ENCODE results near the gene CHKB. TPM values are rescaled to one million over a fixed set of nuclear protein-coding genes. Genes with fewer than 3 reads are reported as not detected.
"Not testable (repeated sequence)": the region's sequence is repeated elsewhere in the genome, so short reads cannot be mapped to it uniquely, and the experiment has no call there.

Gene CHKB
- total RNA-seq, 1 donor from 2014 or later = 116 TPM

- Mint-ChIP-seq H3K27ac (no peak overlapping the region), H3K4me1 (peaks cover 26% of the 10 kb centered on the region), H3K36me3 (no peaks in the 10 kb centered on the region), H3K27me3 (ENCODE audit: low read depth) (peaks cover 4% of the 10 kb centered on the region), H3K9me3 (no peaks in the 10 kb centered on the region), H3K4me3 (no peak overlapping the region)
- no peak for DNase-seq (ENCODE audit: low spot score in 2 of 2, unreplicated experiment in 2 of 2)
- TF ChIP-seq, protein P1, sequence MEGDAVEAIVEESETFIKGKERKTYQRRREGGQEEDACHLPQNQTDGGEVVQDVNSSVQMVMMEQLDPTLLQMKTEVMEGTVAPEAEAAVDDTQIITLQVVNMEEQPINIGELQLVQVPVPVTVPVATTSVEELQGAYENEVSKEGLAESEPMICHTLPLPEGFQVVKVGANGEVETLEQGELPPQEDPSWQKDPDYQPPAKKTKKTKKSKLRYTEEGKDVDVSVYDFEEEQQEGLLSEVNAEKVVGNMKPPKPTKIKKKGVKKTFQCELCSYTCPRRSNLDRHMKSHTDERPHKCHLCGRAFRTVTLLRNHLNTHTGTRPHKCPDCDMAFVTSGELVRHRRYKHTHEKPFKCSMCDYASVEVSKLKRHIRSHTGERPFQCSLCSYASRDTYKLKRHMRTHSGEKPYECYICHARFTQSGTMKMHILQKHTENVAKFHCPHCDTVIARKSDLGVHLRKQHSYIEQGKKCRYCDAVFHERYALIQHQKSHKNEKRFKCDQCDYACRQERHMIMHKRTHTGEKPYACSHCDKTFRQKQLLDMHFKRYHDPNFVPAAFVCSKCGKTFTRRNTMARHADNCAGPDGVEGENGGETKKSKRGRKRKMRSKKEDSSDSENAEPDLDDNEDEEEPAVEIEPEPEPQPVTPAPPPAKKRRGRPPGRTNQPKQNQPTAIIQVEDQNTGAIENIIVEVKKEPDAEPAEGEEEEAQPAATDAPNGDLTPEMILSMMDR (IDR thresholded peaks at IDR 0.05; ENCODE audit: unreplicated experiment) = no peak
Observed at GRCh38 chr22:50537765-50538164, 44.9 kb downstream of the CHKB start.

DNA sequence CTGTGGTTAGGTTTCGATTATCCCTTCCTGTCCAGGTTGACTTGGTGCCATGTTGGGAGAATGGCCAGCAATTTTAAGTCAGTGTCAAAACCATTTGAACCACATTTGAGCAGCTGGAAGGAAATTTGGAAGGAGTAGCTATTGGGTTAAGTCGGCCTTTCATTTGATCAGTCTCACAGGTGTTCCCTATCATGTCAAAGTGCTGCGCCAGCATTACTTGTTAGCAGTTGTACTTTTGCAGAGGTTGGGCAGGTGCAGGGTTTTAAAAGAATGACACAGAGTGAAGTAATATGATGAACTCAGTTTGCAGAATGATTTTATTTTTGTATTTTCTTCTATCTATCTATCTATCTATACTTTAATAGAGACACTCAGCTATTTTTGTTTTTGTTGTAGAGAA, 46.4 kb downstream of the CHKB start:
- TF ChIP-seq, protein P1 (IDR thresholded peaks at IDR 0.05; ENCODE audit: unreplicated experiment) = no peak
- Mint-ChIP-seq H3K36me3 (no peaks in the 10 kb centered on the region), H3K9me3 (no peaks in the 10 kb centered on the region), H3K4me1 (peaks cover 30% of the 10 kb centered on the region), H3K27ac (no peak overlapping the region), H3K27me3 (ENCODE audit: low read depth) (peaks cover 11% of the 10 kb centered on the region), H3K4me3 (no peak overlapping the region)
- no peak for DNase-seq (ENCODE audit: low spot score in 2 of 2, unreplicated experiment in 2 of 2)

DNA sequence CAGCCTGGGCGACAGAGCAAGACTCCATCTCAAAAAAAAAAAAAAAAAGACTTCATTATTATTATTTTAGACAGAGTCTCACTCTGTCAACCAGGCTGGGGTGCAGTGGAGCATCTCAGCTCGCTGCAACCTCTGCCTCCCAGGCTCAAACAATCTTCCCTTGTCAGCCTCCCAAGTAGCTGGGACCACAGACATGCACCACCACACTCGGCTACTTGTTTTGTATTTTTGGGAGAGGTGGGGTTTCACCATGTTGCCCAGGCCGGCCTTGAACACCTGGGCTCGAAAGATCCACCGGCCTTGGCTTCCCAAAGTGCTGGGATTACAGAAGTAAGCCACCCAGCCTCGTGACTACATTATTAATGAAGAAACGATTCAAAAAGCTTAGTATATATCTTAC, 47.5 kb downstream of the CHKB start:
- H3K27me3 Mint-ChIP-seq (ENCODE audit: low read depth) = peaks cover 19% of the 10 kb centered on the region
- H3K9me3 Mint-ChIP-seq = no peaks in the 10 kb centered on the region
- peaks cover 32% of the 10 kb centered on the region for H3K4me1 Mint-ChIP-seq
- H3K27ac Mint-ChIP-seq = no peak overlapping the region
- no peak overlapping the region for H3K4me3 Mint-ChIP-seq
- no peaks in the 10 kb centered on the region for H3K36me3 Mint-ChIP-seq
- no peak for DNase-seq (ENCODE audit: low spot score in 2 of 2, unreplicated experiment in 2 of 2)
- TF ChIP-seq, protein P1 (IDR thresholded peaks at IDR 0.05; ENCODE audit: unreplicated experiment) = no peak

DNA sequence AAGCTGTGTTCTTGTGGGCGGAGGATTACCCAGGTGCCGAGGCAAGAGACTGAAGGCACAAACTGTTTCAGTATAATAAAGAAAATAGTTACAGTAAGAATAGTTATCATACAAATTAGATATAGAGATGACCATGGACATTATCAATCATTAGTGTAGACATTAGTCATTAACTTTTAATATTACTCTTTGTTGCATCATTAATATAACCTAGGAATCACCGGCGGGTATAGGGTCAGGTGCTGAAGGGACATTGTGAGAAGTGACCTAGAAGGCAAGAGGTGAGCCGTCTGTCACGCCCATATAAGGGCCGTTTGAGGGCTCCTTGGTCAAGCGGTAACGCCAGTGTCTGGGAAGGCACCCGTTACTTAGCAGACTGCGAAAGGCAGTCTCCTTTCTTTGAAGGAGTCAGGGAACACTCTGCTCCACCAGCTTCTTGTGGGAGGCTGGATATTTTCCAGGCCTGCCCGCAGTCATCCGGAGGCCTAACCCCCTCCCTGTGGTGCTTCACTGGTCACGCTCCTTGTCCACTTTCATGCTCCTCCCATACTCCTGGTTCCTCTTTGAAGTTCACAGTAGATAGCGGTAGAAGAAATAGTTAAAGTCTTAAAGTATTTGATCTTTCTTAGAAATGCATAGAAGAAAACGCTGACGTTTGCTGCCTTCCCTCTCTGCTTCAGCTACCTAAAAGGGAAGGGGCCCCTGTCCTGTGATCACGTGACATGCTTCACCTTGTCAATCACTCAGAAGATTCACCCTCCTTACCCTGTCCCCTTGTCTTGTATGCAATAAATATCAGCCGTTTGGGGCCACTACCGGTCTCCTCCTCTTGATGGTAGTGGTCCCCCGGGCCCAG, 48.6 kb downstream of the CHKB start:
- Mint-ChIP-seq H3K27me3 (ENCODE audit: low read depth) (peaks cover 24% of the 10 kb centered on the region), H3K27ac (peak overlapping the region; percentile 86), H3K4me1 (peaks cover 25% of the 10 kb centered on the region), H3K4me3 (peak overlapping the region; percentile 14)
- DNase-seq (ENCODE audit: low spot score in 2 of 2, unreplicated experiment in 2 of 2); H3K36me3 Mint-ChIP-seq; H3K9me3 Mint-ChIP-seq: not testable (repeated sequence)

- H3K27me3 Mint-ChIP-seq (ENCODE audit: low read depth) = peaks cover 34% of the 10 kb centered on the region
- TF ChIP-seq, protein P1 (IDR thresholded peaks at IDR 0.05; ENCODE audit: unreplicated experiment) = no peak
- no peaks in the 10 kb centered on the region for H3K36me3 Mint-ChIP-seq
- H3K4me3 Mint-ChIP-seq = peak overlapping the region; percentile 62
- no peaks in the 10 kb centered on the region for H3K9me3 Mint-ChIP-seq
- peaks cover 25% of the 10 kb centered on the region for H3K4me1 Mint-ChIP-seq
- peak overlapping the region; percentile 86 for H3K27ac Mint-ChIP-seq
- no peak for DNase-seq (ENCODE audit: low spot score in 2 of 2, unreplicated experiment in 2 of 2)
Observed at GRCh38 chr22:50532824-50533796, 49.5 kb downstream of the CHKB start.

Measured in mesothelial cell of epicardium (in vitro differentiated cells).